Neuronal stem cell (in vitro differentiated cells): ENCODE results near the gene DMD.

Source experiments
- DNase-seq: peaks from one replicate; pipeline ENCODE4 v3.0.0-alpha.2; 2013; ENCODE audit warnings: low spot score
- H2AFZ ChIP-seq: one replicate; pipeline ENCODE4 v1.6.1; 2013; ENCODE audit warnings: mild to moderate bottlenecking, low read length, inconsistent platforms
- H2AK5ac ChIP-seq: 2 replicates; pipeline ENCODE4 v1.6.1; 2013; ENCODE audit warnings: low read depth, mild to moderate bottlenecking, inconsistent platforms, low read length, moderate library complexity, mixed read lengths
- H2BK120ac ChIP-seq: 2 replicates; pipeline ENCODE4 v1.6.1; 2013; ENCODE audit warnings: low read depth, mild to moderate bottlenecking, inconsistent platforms, low read length, moderate library complexity, mixed read lengths
- H2BK12ac ChIP-seq: one replicate; pipeline ENCODE4 v1.6.1; 2013; ENCODE audit warnings: low read length, inconsistent platforms
- H2BK15ac ChIP-seq: 2 replicates; pipeline ENCODE4 v1.6.1; 2013; ENCODE audit warnings: mild to moderate bottlenecking, low read length, inconsistent platforms, mixed read lengths
- H2BK5ac ChIP-seq: one replicate; pipeline ENCODE4 v1.6.1; 2013; ENCODE audit warnings: inconsistent platforms, mild to moderate bottlenecking, low read length, moderate library complexity
- H3K14ac ChIP-seq: one replicate; pipeline ENCODE4 v1.6.1; 2013; ENCODE audit warnings: low read length, inconsistent platforms
- H3K18ac ChIP-seq: 2 replicates; pipeline ENCODE4 v1.6.1; 2013; ENCODE audit warnings: low read length, inconsistent platforms
- H3K23ac ChIP-seq: 2 replicates; pipeline ENCODE4 v1.6.1; 2013; ENCODE audit warnings: low read depth, mild to moderate bottlenecking, mixed read lengths, low read length, inconsistent platforms; ENCODE audit not compliant: poor library complexity
- H3K27ac ChIP-seq: replicated peaks from 3 replicates; pipeline ENCODE4 v1.5.1; 2013; ENCODE audit warnings: low read length, inconsistent platforms
- H3K27me3 ChIP-seq, 3 experiments: 2 replicates each; pipeline ENCODE4 v1.6.1; 2013; ENCODE audit warnings: low read length in 3 of 3, mild to moderate bottlenecking in 2 of 3, inconsistent platforms in 1 of 3, low read depth in 1 of 3, mixed read lengths in 1 of 3, moderate library complexity in 1 of 3; ENCODE audit not compliant: control insufficient read depth in 3 of 3, insufficient read depth in 3 of 3
- H3K36me3 ChIP-seq, 2 donors: replicated peaks in 1 of 2; 2 replicates each; pipeline ENCODE4 v1.6.1; 2013; ENCODE audit warnings: low read length in 2 of 2; ENCODE audit not compliant: control insufficient read depth in 2 of 2, insufficient read depth in 2 of 2
- H3K4ac ChIP-seq: 2 replicates; pipeline ENCODE4 v1.6.1; 2013; ENCODE audit warnings: inconsistent platforms, mild to moderate bottlenecking, low read length, moderate library complexity
- H3K4me1 ChIP-seq, 2 donors: 1 replicate in 1 of 2; 2 replicates in 1 of 2; pipeline ENCODE4 v1.6.1; 2013; ENCODE audit warnings: low read length in 2 of 2, low read depth in 1 of 2; ENCODE audit not compliant: control insufficient read depth in 2 of 2, insufficient read depth in 1 of 2
- H3K4me2 ChIP-seq: one replicate; pipeline ENCODE4 v1.6.1; 2013; ENCODE audit warnings: mild to moderate bottlenecking, low read length, inconsistent platforms; ENCODE audit not compliant: insufficient read depth, poor library complexity, severe bottlenecking
- H3K4me3 ChIP-seq, 2 donors: 2 replicates each; pipeline ENCODE4 v1.5.1; 2013; ENCODE audit warnings: low read length in 2 of 2, mild to moderate bottlenecking in 2 of 2, inconsistent platforms in 1 of 2, moderate library complexity in 1 of 2
- H3K79me1 ChIP-seq: one replicate; pipeline ENCODE4 v1.6.1; 2013; ENCODE audit warnings: low read depth, mild to moderate bottlenecking, inconsistent platforms, low read length, moderate library complexity
- H3K9ac ChIP-seq: one replicate; pipeline ENCODE4 v1.6.1; 2013; ENCODE audit warnings: mild to moderate bottlenecking, low read depth, low read length, inconsistent platforms; ENCODE audit not compliant: poor library complexity
- H3K9me3 ChIP-seq, 2 donors: replicated peaks in 1 of 2; 2 replicates each; pipeline versions ENCODE3 to v1.6.1; 2013; ENCODE audit warnings: low read length in 2 of 2, mild to moderate bottlenecking in 2 of 2, inconsistent platforms in 1 of 2, low read depth in 1 of 2, mixed read lengths in 1 of 2, moderate library complexity in 1 of 2; ENCODE audit not compliant: control insufficient read depth in 2 of 2, insufficient read depth in 1 of 2
- H4K8ac ChIP-seq: one replicate; pipeline ENCODE4 v1.6.1; 2013; ENCODE audit warnings: low read depth, mild to moderate bottlenecking, inconsistent platforms, low read length, moderate library complexity
- H4K91ac ChIP-seq: one replicate; pipeline ENCODE4 v1.6.1; 2013; ENCODE audit warnings: low read length, low read depth, mild to moderate bottlenecking, inconsistent platforms; ENCODE audit not compliant: poor library complexity
- WGBS, 2 donors: extraction: QIAGEN DNeasy Blood & Tissue Kit; methylation state at CpG; one replicate each; pipeline ENCODE4 v1.1.7; 2013; ENCODE audit warnings: missing lambda C conversion rate in 2 of 2, mixed read lengths in 1 of 2; ENCODE audit not compliant: insufficient read length in 2 of 2, insufficient replicate concordance in 1 of 2; ENCODE audit errors: extremely low coverage in 2 of 2; 5-methylcytosine and 5-hydroxymethylcytosine counted together

The DMD gene

GRCh38 chrX:31319586-31319985 is 1891.8 kb downstream of the DMD start:
- Histone ChIP-seq H2BK15ac (no peak overlapping the region), H3K14ac (no peak overlapping the region), H2BK12ac (no peak overlapping the region), H3K4ac (no peak overlapping the region), H3K79me1 (no peaks in the 10 kb centered on the region), H3K27ac (no peak overlapping the region), H4K91ac (no peak overlapping the region), H3K36me3 (no peaks in the 10 kb centered on the region), H3K4me2 (no peak overlapping the region), H3K4me1 (no peaks in the 10 kb centered on the region), H2AK5ac (no peak overlapping the region), H3K4me3 (no peak overlapping the region), H3K9ac (no peak overlapping the region), H3K27me3 (no peaks in the 10 kb centered on the region), H3K18ac (no peak overlapping the region), H3K9me3 (no peaks in the 10 kb centered on the region), H2AFZ (no peak overlapping the region), H4K8ac (no peak overlapping the region), H2BK120ac (no peak overlapping the region), H3K23ac (no peak overlapping the region), H2BK5ac (no peak overlapping the region)
- DNase-seq: no peak
- no CpG with 5 or more reads among the region's 2 CpGs for WGBS, 2 donors

GRCh38 chrX:31318866-31319265 is 1892.5 kb downstream of the DMD start:
- Histone ChIP-seq H3K79me1 (no peaks in the 10 kb centered on the region), H3K9ac (no peak overlapping the region), H2BK120ac (no peak overlapping the region), H2BK12ac (no peak overlapping the region), H3K4me1 (no peaks in the 10 kb centered on the region), H4K91ac (no peak overlapping the region), H3K27me3 (no peaks in the 10 kb centered on the region), H2BK15ac (no peak overlapping the region), H2AK5ac (no peak overlapping the region), H3K18ac (no peak overlapping the region), H3K9me3 (no peaks in the 10 kb centered on the region), H4K8ac (no peak overlapping the region), H3K36me3 (no peaks in the 10 kb centered on the region), H2BK5ac (no peak overlapping the region), H3K4me2 (no peak overlapping the region), H3K4ac (no peak overlapping the region), H3K14ac (no peak overlapping the region), H2AFZ (no peak overlapping the region), H3K4me3 (no peak overlapping the region), H3K23ac (no peak overlapping the region), H3K27ac (no peak overlapping the region)
- DNase-seq: no peak
- no CpG with 5 or more reads among the region's 4 CpGs for WGBS, 2 donors

DNA sequence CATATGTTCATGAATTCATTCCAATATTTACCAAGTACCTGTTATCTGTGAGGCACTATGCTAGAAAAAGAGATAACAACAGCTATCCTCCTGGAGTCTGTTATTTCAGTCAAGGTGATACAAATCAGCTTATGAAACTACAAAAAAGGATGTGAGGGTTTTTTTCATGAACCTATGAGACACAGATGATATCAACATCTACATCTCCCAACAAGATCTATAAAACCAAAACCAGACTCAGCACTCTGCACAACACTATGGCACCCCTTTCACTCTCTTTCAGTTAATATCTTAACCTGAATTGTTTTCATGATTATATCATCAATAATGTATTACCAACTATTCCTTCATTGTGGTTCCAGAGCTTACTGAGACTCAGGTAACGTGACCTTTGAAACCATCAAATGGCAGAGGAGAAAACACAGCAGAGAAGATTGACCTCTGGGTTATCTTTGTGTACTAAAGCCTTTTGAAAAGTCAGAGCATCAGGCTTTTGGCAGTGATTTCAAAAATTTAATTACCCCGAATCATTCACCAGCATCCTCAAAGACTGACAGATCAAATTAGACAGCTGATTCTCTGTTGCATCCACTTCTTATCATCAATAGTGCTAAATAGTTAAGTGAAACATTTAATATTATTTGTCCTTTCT is 1894.9 kb downstream of the DMD start:
- Histone ChIP-seq H3K4me2 (no peak overlapping the region), H2BK5ac (no peak overlapping the region), H4K8ac (no peak overlapping the region), H3K27ac (no peak overlapping the region), H2BK12ac (no peak overlapping the region), H3K9me3 (no peaks in the 10 kb centered on the region), H2BK15ac (no peak overlapping the region), H3K14ac (no peak overlapping the region), H3K23ac (no peak overlapping the region), H3K4ac (no peak overlapping the region), H2BK120ac (no peak overlapping the region), H3K79me1 (no peaks in the 10 kb centered on the region), H3K4me3 (no peak overlapping the region), H3K36me3 (no peaks in the 10 kb centered on the region), H3K9ac (no peak overlapping the region), H3K4me1 (no peaks in the 10 kb centered on the region), H2AFZ (no peak overlapping the region), H3K18ac (no peak overlapping the region), H3K27me3 (no peaks in the 10 kb centered on the region), H2AK5ac (no peak overlapping the region), H4K91ac (no peak overlapping the region)
- no CpG with 5 or more reads among the region's 2 CpGs for WGBS, 2 donors
- no peak for DNase-seq

DNA sequence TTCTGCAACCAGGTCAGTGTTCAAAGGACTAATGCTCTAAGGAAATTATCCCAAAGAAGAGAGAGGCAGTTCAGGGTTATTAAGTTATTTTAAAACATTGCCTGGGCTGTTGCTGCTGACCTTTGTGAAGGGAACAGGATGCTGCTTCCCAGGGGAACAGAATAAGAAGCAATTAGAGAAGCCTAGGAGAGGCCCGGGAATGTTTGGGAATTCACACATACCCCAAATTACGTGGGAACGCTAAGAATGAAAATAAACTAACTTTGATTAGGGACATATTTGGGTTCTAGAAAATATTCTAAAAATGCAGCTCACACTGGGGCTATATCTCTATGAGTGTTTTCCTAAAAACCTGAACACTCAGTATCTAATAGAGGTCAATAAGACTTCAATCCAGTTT is 1896.4 kb downstream of the DMD start:
- Histone ChIP-seq H2BK12ac (no peak overlapping the region), H3K4ac (no peak overlapping the region), H3K23ac (no peak overlapping the region), H4K8ac (no peak overlapping the region), H3K4me1 (no peaks in the 10 kb centered on the region), H3K36me3 (no peaks in the 10 kb centered on the region), H3K14ac (no peak overlapping the region), H2BK120ac (no peak overlapping the region), H2AK5ac (no peak overlapping the region), H4K91ac (no peak overlapping the region), H2AFZ (no peak overlapping the region), H3K79me1 (no peaks in the 10 kb centered on the region), H3K18ac (no peak overlapping the region), H3K9ac (no peak overlapping the region), H3K27me3 (no peaks in the 10 kb centered on the region), H3K4me3 (no peak overlapping the region), H2BK15ac (no peak overlapping the region), H3K27ac (peak overlapping the region; percentile 49), H2BK5ac (no peak overlapping the region), H3K9me3 (no peaks in the 10 kb centered on the region), H3K4me2 (no peak overlapping the region)
- WGBS, 2 donors: no CpG with 5 or more reads among the region's 3 CpGs
- no peak for DNase-seq
